ENCODE measurements around the gene CALN1.

GRCh38 chr7:72170475-72170874 lies 241.7 kb downstream of the CALN1 start:
- TF ChIP-seq YY1 (IDR thresholded peaks at IDR 0.05; ENCODE audit: insufficient read depth, insufficient read length) (no peak), ZNF274 (IDR thresholded peaks at IDR 0.05; ENCODE audit: low read depth, low read length) (no peak)
